Measurements from ENCODE around the gene NEMP2. TPM values are rescaled to one million over a fixed set of nuclear protein-coding genes. Genes with fewer than 3 reads are reported as not detected.

Gene NEMP2
- total and polyA plus RNA-seq, 2 of the 8 experiments (the other 6 are each of a cell fraction or from before 2014, with no cell fraction given), result 3.1 to 5.3 TPM

DNA sequence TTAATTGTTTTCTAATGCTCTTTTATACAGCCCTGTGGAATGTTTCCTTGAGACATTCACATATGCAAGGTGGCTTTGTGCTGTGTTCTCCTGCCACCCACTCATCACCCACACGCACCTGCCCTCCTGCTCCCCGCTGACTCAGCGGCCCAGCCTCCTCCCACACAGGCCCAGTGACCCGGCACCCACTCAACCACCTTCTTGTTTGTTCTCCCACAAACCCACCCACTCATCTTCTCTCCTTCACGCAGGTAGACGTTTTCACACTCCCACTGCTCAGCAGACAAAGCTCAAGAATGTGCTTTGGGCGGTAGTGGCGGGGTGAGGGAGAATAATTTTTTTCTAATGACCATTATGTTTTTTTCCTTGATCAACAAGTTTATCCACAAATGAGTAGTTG lies 28.6 kb upstream of the NEMP2 start:
- ChIA-PET POLR2A (ENCODE audit: partially characterized antibody) (interaction anchor here (1.0 to 1.3 kb wide), 2 partner anchors 11 to 13 kb away, joined by 3 read pairs; no protein-coding TSS in a partner anchor), CTCF (ENCODE audit: partially characterized antibody) (interaction anchor here (1.1 to 1.4 kb wide), 3 partner anchors 11 to 118 kb away, joined by 3 to 4 read pairs (median 4); no protein-coding TSS in a partner anchor)
- no peak overlapping the region for H3K4me2 ChIP-seq (ENCODE audit: insufficient read depth in 1 of 2, low read depth in 2 of 2, low read length in 2 of 2)
- TF ChIP-seq BRCA1 (IDR thresholded peaks at IDR 0.05; ENCODE audit: low read depth, low read length) (no peak), PHF8 (conservative IDR thresholded peaks at IDR 0.05; ENCODE audit: low read depth, low read length) (no peak), RNF2 (IDR thresholded peaks at IDR 0.05; ENCODE audit: borderline replicate concordance, low read depth, low read length, missing control alignments, poor library complexity, severe bottlenecking) (no peak), SIN3A (conservative IDR thresholded peaks at IDR 0.05 in 1 of 2, IDR thresholded peaks at IDR 0.05 in 1 of 2; ENCODE audit: low read depth in 1 of 2, low read length in 2 of 2) (no peak), SUZ12 (IDR thresholded peaks at IDR 0.05; ENCODE audit: low read length) (no peak), KDM1A (IDR thresholded peaks at IDR 0.05; ENCODE audit: borderline replicate concordance, low read length) (no peak), TEAD4 (IDR thresholded peaks at IDR 0.05; ENCODE audit: low read depth, low read length) (no peak), TBP (IDR thresholded peaks at IDR 0.05; ENCODE audit: low read depth, low read length) (no peak), CHD1 (IDR thresholded peaks at IDR 0.05; ENCODE audit: low read depth, low read length) (no peak), CREB1 (IDR thresholded peaks at IDR 0.05) (no peak), YY1 (IDR thresholded peaks at IDR 0.05; ENCODE audit: low read depth, low read length) (no peak), GABPA (IDR thresholded peaks at IDR 0.05; ENCODE audit: borderline replicate concordance, insufficient read depth, low read length) (no peak)

More for the DNA sequence above, 28.6 kb upstream of the NEMP2 start:
- Histone ChIP-seq H2BK20ac (ENCODE audit: low read length) (no peak overlapping the region), H3K56ac (replicated peaks; ENCODE audit: insufficient read length, low read depth, low read length) (no peak overlapping the region), H3K36me3 (ENCODE audit: control insufficient read depth in 2 of 4, insufficient read depth in 4 of 4, low read length in 3 of 4) (no peaks in the 10 kb centered on the region), H3K9ac (replicated peaks in 1 of 4; ENCODE audit: extremely low read depth in 1 of 4, low read depth in 3 of 4, low read length in 3 of 4) (no peak overlapping the region), H3K27me3 (replicated peaks in 1 of 4; ENCODE audit: control insufficient read depth in 3 of 4, extremely low read depth in 1 of 4, insufficient read depth in 3 of 4, low read length in 3 of 4) (no peaks in the 10 kb centered on the region), H3K79me2 (ENCODE audit: control insufficient read depth in 1 of 2, insufficient read depth in 2 of 2, low read length in 2 of 2) (no peaks in the 10 kb centered on the region), H4K91ac (replicated peaks; ENCODE audit: insufficient read length, low read length) (no peak overlapping the region), H2BK5ac (ENCODE audit: low read depth, low read length) (no peak overlapping the region), H2BK15ac (ENCODE audit: low read length) (no peak overlapping the region), H2AFZ (ENCODE audit: low read length) (no peak overlapping the region), H3K18ac (ENCODE audit: extremely low read depth, low read length) (no peak overlapping the region), H3K23ac (ENCODE audit: insufficient read length) (no peak overlapping the region), H2BK120ac (replicated peaks; ENCODE audit: low read depth, low read length) (no peak overlapping the region), H3K27ac (ENCODE audit: low read depth, low read length) (no peak overlapping the region), H3K9me3 (ENCODE audit: insufficient read depth in 2 of 2, low read depth in 1 of 2, low read length in 1 of 2) (no peaks in the 10 kb centered on the region; a peak in 1 of 4 replicates), H3K4ac (replicated peaks; ENCODE audit: insufficient read length, low read depth, low read length) (no peak overlapping the region), H3K14ac (ENCODE audit: insufficient read length) (no peak overlapping the region), H4K5ac (ENCODE audit: insufficient read length, low read depth, low read length) (peak overlapping the region; percentile 25), H3K4me1 (replicated peaks in 1 of 4; ENCODE audit: control insufficient read depth in 3 of 4, insufficient read depth in 4 of 4, low read length in 3 of 4) (peaks cover 0 to 6% (median 4%) of the 10 kb centered on the region in 4 experiments; a peak in 4 of 7 replicates), H4K8ac (ENCODE audit: extremely low read depth, insufficient read depth, low read length) (peak overlapping the region; percentile 41; the same call in 1 of the 2 replicates), H3K4me3 (ENCODE audit: extremely low read depth in 1 of 4, insufficient read depth in 2 of 4, low read depth in 3 of 4, low read length in 4 of 4) (no peak overlapping the region), H2AK5ac (ENCODE audit: low read depth, low read length) (no peak overlapping the region), H3K79me1 (ENCODE audit: low read depth, low read length) (no peaks in the 10 kb centered on the region), H3K23me2 (ENCODE audit: low read depth, low read length) (no peaks in the 10 kb centered on the region), H2BK12ac (ENCODE audit: low read depth, low read length) (no peak overlapping the region), H4K20me1 (replicated peaks in 1 of 2; ENCODE audit: control insufficient read depth in 1 of 2, insufficient read depth in 2 of 2, low read length in 2 of 2) (no peaks in the 10 kb centered on the region)
- no peak for FAIRE-seq
- DNase-seq (ENCODE audit: low read depth in 1 of 2, low spot score in 2 of 2), result no peak
- 77% methylated on average over 8 of the region's 8 CpGs; no CpG with 5 or more reads in 1 of the 2 experiments for WGBS, 2 experiments (ENCODE audit: extremely low coverage in 1 of 2, insufficient coverage in 1 of 2, insufficient read length in 1 of 2, insufficient replicate concordance in 2 of 2, low coverage in 1 of 2, low lambda C conversion rate in 2 of 2, missing lambda C conversion rate in 1 of 2)

All from H1 (cell line).